Ovary (tissue), 9 donors: ENCODE data around the gene SPATA13. TPM values are rescaled to one million over a fixed set of nuclear protein-coding genes. Genes with fewer than 3 reads are reported as not detected.

Source experiments
- DNase-seq, 5 donors: peaks; one replicate each; pipeline ENCODE4 v3.0.0-alpha.2; 2019 to 2020
- H3K27ac ChIP-seq, 2 donors: fragments of 200-600 bp; one replicate each; pipeline versions ENCODE4 v1.5.1 to v1.8.0; 2019 to 2022
- H3K27me3 ChIP-seq: fragments of 200-600 bp; one replicate; pipeline ENCODE4 v1.8.0; 2022
- H3K36me3 ChIP-seq: fragments of 200-600 bp; sonication (generic); one replicate; pipeline ENCODE4 v1.5.1; 2019
- H3K4me1 ChIP-seq: one replicate; pipeline ENCODE4 v1.8.1; 2013; ENCODE audit warnings: mild to moderate bottlenecking, moderate library complexity; ENCODE audit not compliant: insufficient read depth
- H3K4me3 ChIP-seq: fragments of 200-600 bp; sonication (generic); one replicate; pipeline ENCODE4 v1.5.1; 2017
- H3K9me3 ChIP-seq, 2 donors: fragments of 200-600 bp in 1 of 2; sonication (generic) in 1 of 2; one replicate each; pipeline versions ENCODE4 v1.5.1 to v1.8.1; 2013 to 2019; ENCODE audit warnings: mild to moderate bottlenecking in 1 of 2, moderate library complexity in 1 of 2
- EP300 ChIP-seq: sonication (generic); formaldehyde crosslinking; IDR thresholded peaks from one replicate; pipeline ENCODE4 v1.6.1; 2017; ENCODE audit warnings: antibody characterized with exemption
- POLR2A ChIP-seq: fragments of 450-650 bp; IDR thresholded peaks from one replicate; pipeline ENCODE4 v1.6.1; 2017; ENCODE audit warnings: antibody characterized with exemption, mild to moderate bottlenecking, moderate library complexity
- WGBS, 3 donors: extraction: QIAGEN DNeasy Blood & Tissue Kit in 1 of 3; methylation state at CpG; one replicate each; pipeline versions ENCODE4 v1.1.5 to v1.1.7; 2013 to 2017; 5-methylcytosine and 5-hydroxymethylcytosine counted together
- intact Hi-C, 4 donors: fragments of 100-400 bp; cut with DNase I; formaldehyde crosslinking; loops; one replicate each; pipeline versions ENCODE4 v1.11.0 to v1.15.1; 2022 to 2023
- polyA plus RNA-seq, 2 donors: library from polyadenylated mRNA; stranded (reverse); fragments of 200-250 nt in 1 of 2; fragments of 350-450 nt in 1 of 2; fragmentation: Illumina TruSeq in 1 of 2; extraction: RNeasy Lipid Tissue Mini Kit (QIAGEN cat#74804) in 1 of 2; gene quantifications; one replicate each; pipeline ENCODE4 v1.2.3, GENCODE V29; 2013 to 2014
- total RNA-seq, 7 donors: library from RNA; depleted of rRNA in 2 of 7; stranded (reverse); fragments of >200 nt in 2 of 7; fragmentation: NEBNext Ultra II Directional in 3 of 7; extraction: Animal tissue kit (Norgen Biotek cat#: 25700) in 3 of 7; gene quantifications; one replicate each; pipeline versions ENCODE4 v1.1.0 to v1.2.4, GENCODE V29; 2016 to 2023
- TF ChIP-seq, protein P1 (sequence below), 3 donors: fragments of 450-650 bp in 2 of 3; fragments of 200-600 bp in 1 of 3; IDR thresholded peaks; one replicate each; pipeline versions ENCODE4 v1.5.1 to v1.8.0; 2016 to 2022; ENCODE audit warnings: antibody characterized with exemption in 3 of 3, mild to moderate bottlenecking in 1 of 3
- donor health status: DM: no; HTN: no; CAD: no; lungs with moderate emphysema.
- donor health status: DM: no; HTN: no; CAD: no.
- donor health status: Bipolar disorder and iron deficiency.
- donor health status: DM: yes; HTN: yes; CAD: no.
- donor health status: DM: no; HTN: no; CAD: no.
- donor health status: DM: yes; HTN: yes; CAD: no.

SPATA13 gene
- total and polyA plus RNA-seq, 9 donors, result 11.1 to 60.3 (median 30.0) TPM

- Histone ChIP-seq H3K27me3 (no peaks in the 10 kb centered on the region), H3K4me1 (peaks cover 7% of the 10 kb centered on the region), H3K27ac (no peak overlapping the region), H3K4me3 (no peak overlapping the region), H3K9me3 (no peaks in the 10 kb centered on the region), H3K36me3 (no peaks in the 10 kb centered on the region)
- intact Hi-C loops, result no loop called here
- WGBS, 3 donors, result 56 to 70% (median 69%) methylated on average over 7 of the region's 7 CpGs
- no peak for TF ChIP-seq POLR2A
- TF ChIP-seq, protein P1, sequence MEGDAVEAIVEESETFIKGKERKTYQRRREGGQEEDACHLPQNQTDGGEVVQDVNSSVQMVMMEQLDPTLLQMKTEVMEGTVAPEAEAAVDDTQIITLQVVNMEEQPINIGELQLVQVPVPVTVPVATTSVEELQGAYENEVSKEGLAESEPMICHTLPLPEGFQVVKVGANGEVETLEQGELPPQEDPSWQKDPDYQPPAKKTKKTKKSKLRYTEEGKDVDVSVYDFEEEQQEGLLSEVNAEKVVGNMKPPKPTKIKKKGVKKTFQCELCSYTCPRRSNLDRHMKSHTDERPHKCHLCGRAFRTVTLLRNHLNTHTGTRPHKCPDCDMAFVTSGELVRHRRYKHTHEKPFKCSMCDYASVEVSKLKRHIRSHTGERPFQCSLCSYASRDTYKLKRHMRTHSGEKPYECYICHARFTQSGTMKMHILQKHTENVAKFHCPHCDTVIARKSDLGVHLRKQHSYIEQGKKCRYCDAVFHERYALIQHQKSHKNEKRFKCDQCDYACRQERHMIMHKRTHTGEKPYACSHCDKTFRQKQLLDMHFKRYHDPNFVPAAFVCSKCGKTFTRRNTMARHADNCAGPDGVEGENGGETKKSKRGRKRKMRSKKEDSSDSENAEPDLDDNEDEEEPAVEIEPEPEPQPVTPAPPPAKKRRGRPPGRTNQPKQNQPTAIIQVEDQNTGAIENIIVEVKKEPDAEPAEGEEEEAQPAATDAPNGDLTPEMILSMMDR (IDR thresholded peaks at IDR 0.05), result no peak
- no peak for TF ChIP-seq EP300
- DNase-seq, result no peak
Observed at GRCh38 chr13:24207841-24208667, 47.5 kb downstream of the SPATA13 start.

DNA sequence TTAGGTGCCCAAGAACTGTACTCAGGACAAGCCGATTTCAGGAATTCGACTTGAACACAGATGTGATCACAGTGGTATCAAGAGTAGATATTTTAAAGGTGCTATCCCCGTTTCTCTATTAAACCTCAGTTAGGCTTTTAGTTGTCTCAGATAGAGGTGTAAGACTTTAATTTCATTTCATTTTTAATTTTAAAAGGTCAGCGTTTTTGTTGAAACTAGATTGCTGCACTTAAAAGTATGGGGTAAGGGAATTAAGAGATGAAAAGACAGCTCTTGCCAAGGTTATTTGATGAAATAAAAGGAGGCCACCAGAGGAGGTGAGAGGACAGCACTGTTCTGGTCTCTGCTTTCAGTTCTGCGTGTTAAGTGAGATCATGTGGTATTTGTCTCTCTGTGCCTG, 48.6 kb downstream of the SPATA13 start:
- WGBS, 3 donors, result 85 to 95% (median 91%) methylated on average over 5 of the region's 5 CpGs
- TF ChIP-seq EP300 (no peak), POLR2A (no peak)
- TF ChIP-seq, protein P1 (IDR thresholded peaks at IDR 0.05), result no peak
- no peak for DNase-seq
- no peaks in the 10 kb centered on the region for H3K27me3 ChIP-seq
- H3K9me3 ChIP-seq, result no peaks in the 10 kb centered on the region
- H3K4me1 ChIP-seq, result peaks cover 3% of the 10 kb centered on the region
- intact Hi-C loops, result no loop called here
- no peak overlapping the region for H3K4me3 ChIP-seq
- H3K27ac ChIP-seq, result no peak overlapping the region
- H3K36me3 ChIP-seq, result no peaks in the 10 kb centered on the region

DNA sequence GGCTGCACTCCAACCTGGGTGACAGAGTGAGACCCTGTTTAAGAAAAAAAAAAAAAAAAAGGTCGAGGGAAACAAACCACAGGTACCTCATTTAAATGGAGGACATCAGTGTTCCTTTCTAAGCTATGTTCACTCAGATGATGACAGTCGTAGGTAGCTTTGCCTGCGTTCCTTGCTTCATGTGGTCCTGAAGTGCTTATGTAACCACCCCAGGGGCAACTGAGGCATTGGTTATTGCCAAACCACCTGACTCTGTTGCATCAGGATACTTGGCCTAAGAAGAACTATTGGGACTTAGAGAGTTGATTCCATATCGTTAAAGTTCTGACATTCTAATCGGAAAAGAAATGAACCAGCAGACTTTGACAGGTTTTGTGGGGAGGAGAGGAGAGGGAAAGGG, 51.7 kb downstream of the SPATA13 start:
- WGBS, 3 donors, result 89 to 96% (median 91%) methylated on average over 5 of the region's 5 CpGs
- DNase-seq, result no peak
- Histone ChIP-seq H3K27ac (no peak overlapping the region), H3K9me3 (no peaks in the 10 kb centered on the region), H3K4me1 (peaks cover 3% of the 10 kb centered on the region), H3K4me3 (no peak overlapping the region), H3K36me3 (no peaks in the 10 kb centered on the region), H3K27me3 (no peaks in the 10 kb centered on the region)
- intact Hi-C loops, result no loop called here
- TF ChIP-seq, protein P1 (IDR thresholded peaks at IDR 0.05), result no peak
- no peak for TF ChIP-seq POLR2A
- TF ChIP-seq EP300, result no peak

DNA sequence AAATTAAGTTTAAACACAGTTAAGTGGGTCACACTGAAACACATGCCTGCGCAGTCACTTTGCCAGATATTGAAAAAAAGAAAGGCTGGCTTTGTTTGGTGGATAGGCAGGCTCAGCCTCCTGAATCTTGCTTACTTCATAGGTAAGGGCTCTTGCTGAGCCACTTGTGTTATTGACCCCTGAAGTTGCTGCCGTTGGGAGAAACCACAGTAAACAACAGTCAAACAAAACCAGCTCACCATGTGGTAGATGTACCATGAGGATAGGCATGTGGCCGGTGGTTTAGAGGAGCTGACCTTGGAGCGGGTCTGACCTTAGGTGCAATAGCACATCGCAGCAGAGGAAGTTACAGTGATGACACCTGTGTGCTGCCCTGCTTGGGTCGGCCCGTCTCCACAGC, 52.2 kb downstream of the SPATA13 start:
- TF ChIP-seq EP300, result no peak
- TF ChIP-seq, protein P1 (IDR thresholded peaks at IDR 0.05), result no peak
- no peak for TF ChIP-seq POLR2A
- DNase-seq, result no peak
- intact Hi-C loops, result no loop called here
- Histone ChIP-seq H3K27me3 (no peaks in the 10 kb centered on the region), H3K9me3 (no peaks in the 10 kb centered on the region), H3K27ac (no peak overlapping the region), H3K4me1 (peaks cover 4% of the 10 kb centered on the region), H3K4me3 (no peak overlapping the region), H3K36me3 (no peaks in the 10 kb centered on the region)
- 78 to 86% (median 78%) methylated on average over 7 of the region's 7 CpGs for WGBS, 3 donors
